Keratinocyte (primary cell): Measurements from ENCODE around the gene FSTL1. TPM values are rescaled to one million over a fixed set of nuclear protein-coding genes. Genes with fewer than 3 reads are reported as not detected.

Source experiments
- DNase-seq: peaks from one replicate; pipeline ENCODE4 v3.0.0-alpha.2; 2011; ENCODE audit warnings: low read depth, missing footprints, low spot score
- FAIRE-seq: peaks from 2 replicates; lab custom pipeline; 2011; peaks lifted over from hg19 to GRCh38; lab: Jason Lieb, UNC
- H2AFZ ChIP-seq: 2 replicates; pipeline ENCODE4 v1.6.0; 2012; ENCODE audit warnings: low read length, control low read depth, inconsistent platforms; ENCODE audit not compliant: control insufficient read depth
- H3K27ac ChIP-seq: 2 replicates; pipeline ENCODE4 v1.5.1; 2011; ENCODE audit warnings: low read length; ENCODE audit not compliant: control insufficient read depth, insufficient read depth
- H3K27me3 ChIP-seq: 3 replicates; pipeline ENCODE4 v1.6.0; 2011; ENCODE audit warnings: low read length; ENCODE audit not compliant: control insufficient read depth, insufficient read depth; ENCODE audit errors: extremely low read depth
- H3K36me3 ChIP-seq, 2 experiments: 2 replicates in 1 of 2; 3 replicates in 1 of 2; pipeline ENCODE4 v1.5.1; 2011; ENCODE audit warnings: low read length in 2 of 2, mild to moderate bottlenecking in 1 of 2; ENCODE audit not compliant: control insufficient read depth in 2 of 2, insufficient read depth in 2 of 2; ENCODE audit errors: extremely low read depth in 1 of 2
- H3K4me1 ChIP-seq: 3 replicates; pipeline ENCODE4 v1.5.1; 2011; ENCODE audit warnings: low read length; ENCODE audit not compliant: control insufficient read depth, insufficient read depth; ENCODE audit errors: extremely low read depth
- H3K4me2 ChIP-seq: 3 replicates; pipeline ENCODE4 v1.6.0; 2011; ENCODE audit warnings: low read depth, low read length; ENCODE audit not compliant: control insufficient read depth, insufficient read depth; ENCODE audit errors: extremely low read depth
- H3K4me3 ChIP-seq, 3 experiments: fragments of 200-600 bp in 1 of 3; sonication (generic) in 1 of 3; 2 replicates in 2 of 3; 3 replicates in 1 of 3; pipeline ENCODE4 v1.5.1; 2011 to 2016; ENCODE audit warnings: low read length in 3 of 3, mild to moderate bottlenecking in 3 of 3, control low read depth in 2 of 3, inconsistent platforms in 1 of 3, low read depth in 1 of 3, mixed read lengths in 1 of 3, mixed run types in 1 of 3, moderate library complexity in 1 of 3; ENCODE audit not compliant: control insufficient read depth in 2 of 3, insufficient read depth in 2 of 3; ENCODE audit errors: extremely low read depth in 1 of 3
- H3K79me2 ChIP-seq: 2 replicates; pipeline ENCODE4 v1.6.0; 2012; ENCODE audit warnings: low read length; ENCODE audit not compliant: control insufficient read depth, insufficient read depth
- H3K9ac ChIP-seq: 3 replicates; pipeline ENCODE4 v1.6.0; 2011; ENCODE audit warnings: low read length; ENCODE audit not compliant: control insufficient read depth, insufficient read depth; ENCODE audit errors: extremely low read depth
- H3K9me1 ChIP-seq: 3 replicates; pipeline ENCODE4 v1.6.0; 2011; ENCODE audit warnings: low read length; ENCODE audit not compliant: control insufficient read depth, insufficient read depth; ENCODE audit errors: extremely low read depth
- H3K9me3 ChIP-seq: 2 replicates; pipeline ENCODE4 v1.5.1; 2012; ENCODE audit warnings: low read depth, low read length; ENCODE audit not compliant: control insufficient read depth
- H4K20me1 ChIP-seq: 3 replicates; pipeline ENCODE4 v1.6.0; 2011; ENCODE audit warnings: low read length; ENCODE audit not compliant: control insufficient read depth, insufficient read depth; ENCODE audit errors: extremely low read depth
- EZH2 ChIP-seq: IDR thresholded peaks from one replicate; pipeline ENCODE4 v1.6.1; 2012; ENCODE audit warnings: inconsistent platforms, mild to moderate bottlenecking, low read length, moderate library complexity
- dilution Hi-C: fragments of 300-500 bp; cut with MboI; formaldehyde crosslinking; loops from one replicate; pipeline ENCODE4 v1.7.0; 2020; ENCODE audit warnings: low sequenced_read_pairs; ENCODE audit not compliant: extremely low pct_ligation_motif_present
- polyA plus RNA-seq, 5 experiments: library from polyadenylated mRNA; depleted of rRNA in 3 of 5; stranded (reverse) in 3 of 5; stranded (forward) in 1 of 5; unstranded in 1 of 5; fragments of >200 nt; gene quantifications; 1 replicate in 1 of 5; 2 replicates in 3 of 5; 3 replicates in 1 of 5; pipeline versions ENCODE4 v1.2.1 to v1.2.3, GENCODE V29; 2011 to 2012; ENCODE audit warnings: missing spikeins in 2 of 5, low read depth in 1 of 5, low replicate concordance in 1 of 5
- TF ChIP-seq, protein P1 (sequence below), 3 experiments: IDR thresholded peaks in 1 of 3; conservative IDR thresholded peaks in 1 of 3; optimal IDR thresholded peaks in 1 of 3; 2 replicates in 2 of 3; 3 replicates in 1 of 3; pipeline versions ENCODE3 to v1.5.1; 2011; ENCODE audit warnings: low read length in 3 of 3, mild to moderate bottlenecking in 3 of 3, moderate library complexity in 2 of 3, control low read depth in 1 of 3, inconsistent platforms in 1 of 3; ENCODE audit not compliant: insufficient read depth in 2 of 3; ENCODE audit errors: extremely low read depth in 1 of 3

Gene FSTL1
- polyA plus RNA-seq, 1 donor (not counting 4 experiments of a cell fraction or from before 2014, with no cell fraction given) = 59.0 TPM

DNA sequence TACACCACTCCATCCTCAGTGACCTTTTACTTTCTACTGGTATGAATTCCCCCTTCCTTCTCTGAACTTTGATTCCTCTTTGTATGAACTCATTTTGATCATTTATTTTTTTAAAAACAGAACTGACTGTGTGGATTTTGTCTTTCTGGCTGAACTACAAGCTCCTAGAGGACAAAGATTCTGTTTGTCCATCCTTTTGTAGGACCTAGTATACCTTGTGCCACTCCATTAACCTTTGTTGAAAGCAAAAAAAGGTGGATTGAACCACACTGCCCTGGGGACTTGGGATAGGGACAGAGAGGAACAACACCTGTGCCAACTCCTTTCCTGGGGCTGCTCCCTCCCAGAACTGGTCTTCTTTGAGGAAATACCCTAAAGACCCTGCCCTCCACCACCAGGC lies 23.6 kb downstream of the FSTL1 start:
- no peaks in the 10 kb centered on the region for H3K27me3 ChIP-seq
- no peak overlapping the region for H3K4me2 ChIP-seq
- H3K36me3 ChIP-seq = peaks cover 0 to 5% of the 10 kb centered on the region in 2 experiments
- H2AFZ ChIP-seq = no peak overlapping the region
- H4K20me1 ChIP-seq = no peaks in the 10 kb centered on the region
- no peak overlapping the region for H3K9ac ChIP-seq
- DNase-seq = no peak
- no peak overlapping the region for H3K4me3 ChIP-seq
- H3K79me2 ChIP-seq = no peaks in the 10 kb centered on the region
- H3K9me3 ChIP-seq = no peaks in the 10 kb centered on the region
- dilution Hi-C loops = no loop called here
- no peaks in the 10 kb centered on the region for H3K9me1 ChIP-seq
- H3K4me1 ChIP-seq = no peaks in the 10 kb centered on the region
- H3K27ac ChIP-seq = no peak overlapping the region
- no peak for TF ChIP-seq EZH2
- TF ChIP-seq, protein P1, sequence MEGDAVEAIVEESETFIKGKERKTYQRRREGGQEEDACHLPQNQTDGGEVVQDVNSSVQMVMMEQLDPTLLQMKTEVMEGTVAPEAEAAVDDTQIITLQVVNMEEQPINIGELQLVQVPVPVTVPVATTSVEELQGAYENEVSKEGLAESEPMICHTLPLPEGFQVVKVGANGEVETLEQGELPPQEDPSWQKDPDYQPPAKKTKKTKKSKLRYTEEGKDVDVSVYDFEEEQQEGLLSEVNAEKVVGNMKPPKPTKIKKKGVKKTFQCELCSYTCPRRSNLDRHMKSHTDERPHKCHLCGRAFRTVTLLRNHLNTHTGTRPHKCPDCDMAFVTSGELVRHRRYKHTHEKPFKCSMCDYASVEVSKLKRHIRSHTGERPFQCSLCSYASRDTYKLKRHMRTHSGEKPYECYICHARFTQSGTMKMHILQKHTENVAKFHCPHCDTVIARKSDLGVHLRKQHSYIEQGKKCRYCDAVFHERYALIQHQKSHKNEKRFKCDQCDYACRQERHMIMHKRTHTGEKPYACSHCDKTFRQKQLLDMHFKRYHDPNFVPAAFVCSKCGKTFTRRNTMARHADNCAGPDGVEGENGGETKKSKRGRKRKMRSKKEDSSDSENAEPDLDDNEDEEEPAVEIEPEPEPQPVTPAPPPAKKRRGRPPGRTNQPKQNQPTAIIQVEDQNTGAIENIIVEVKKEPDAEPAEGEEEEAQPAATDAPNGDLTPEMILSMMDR (optimal IDR thresholded peaks at IDR 0.05 in 1 of 3, IDR thresholded peaks at IDR 0.05 in 1 of 3, conservative IDR thresholded peaks at IDR 0.05 in 1 of 3; ENCODE audit: extremely low read depth in 1 of 3, insufficient read depth in 2 of 3, low read length in 3 of 3) = no peak
- FAIRE-seq = no peak

DNA sequence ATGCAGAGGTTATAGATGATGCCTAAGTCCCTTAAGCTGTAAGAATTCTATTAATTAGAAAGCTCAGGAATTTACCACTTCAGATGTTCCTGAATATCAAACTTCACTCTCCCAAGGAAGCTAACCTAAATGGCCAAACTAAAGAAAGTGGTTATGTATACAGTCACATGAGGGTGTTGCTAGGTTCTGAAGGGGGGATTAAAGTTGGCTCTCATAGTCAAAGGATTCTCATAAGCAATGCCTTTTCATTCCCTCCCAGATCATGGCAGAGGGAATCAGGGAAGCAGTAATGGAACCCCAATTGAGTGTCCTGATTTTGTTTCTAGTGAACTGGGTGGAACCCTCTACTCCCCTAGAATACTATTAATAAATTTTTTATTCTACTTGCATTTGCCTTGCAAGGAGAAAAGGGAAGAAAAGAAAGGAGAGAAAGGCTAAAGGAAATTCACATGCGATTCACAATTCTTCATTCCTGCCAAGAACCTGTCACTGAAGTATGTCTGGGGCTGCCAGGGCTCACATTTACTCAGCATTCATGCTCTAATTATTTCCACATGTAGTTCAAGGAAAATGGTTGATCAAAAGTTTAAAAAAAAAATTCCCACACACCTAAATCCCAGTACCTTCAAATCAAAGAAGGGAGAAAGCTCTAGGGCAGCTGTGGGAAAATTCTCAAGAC lies 25.1 kb downstream of the FSTL1 start:
- H3K27me3 ChIP-seq = no peaks in the 10 kb centered on the region
- DNase-seq (no peak), FAIRE-seq (no peak)
- H3K4me3 ChIP-seq = no peak overlapping the region
- no peaks in the 10 kb centered on the region for H3K4me1 ChIP-seq
- H3K36me3 ChIP-seq = peaks cover 0 to 5% of the 10 kb centered on the region in 2 experiments
- H4K20me1 ChIP-seq = no peaks in the 10 kb centered on the region
- no peak for TF ChIP-seq EZH2
- TF ChIP-seq, protein P1 (optimal IDR thresholded peaks at IDR 0.05 in 1 of 3, IDR thresholded peaks at IDR 0.05 in 1 of 3, conservative IDR thresholded peaks at IDR 0.05 in 1 of 3; ENCODE audit: extremely low read depth in 1 of 3, insufficient read depth in 2 of 3, low read length in 3 of 3) = no peak
- H3K9ac ChIP-seq = no peak overlapping the region
- no peaks in the 10 kb centered on the region for H3K9me3 ChIP-seq
- dilution Hi-C loops = no loop called here
- no peaks in the 10 kb centered on the region for H3K79me2 ChIP-seq
- no peak overlapping the region for H3K27ac ChIP-seq
- H3K9me1 ChIP-seq = no peaks in the 10 kb centered on the region
- no peak overlapping the region for H2AFZ ChIP-seq
- no peak overlapping the region for H3K4me2 ChIP-seq
